AG10803 (cell line): ENCODE measurements around the gene TMEM125.

ENCODE experiments used
- DNase-seq: peaks from one replicate; pipeline ENCODE4 v3.0.0; 2010; ENCODE audit warnings: low read depth
- H3K4me3 ChIP-seq: 2 replicates; pipeline ENCODE4 v1.5.1; 2011; ENCODE audit warnings: mild to moderate bottlenecking, low read length, control low read depth
- TF ChIP-seq, protein P1 (sequence below): conservative IDR thresholded peaks from 2 replicates; pipeline ENCODE4 v1.5.1; 2011; ENCODE audit warnings: mild to moderate bottlenecking, low read length, control low read depth, inconsistent platforms

TMEM125 gene

DNA sequence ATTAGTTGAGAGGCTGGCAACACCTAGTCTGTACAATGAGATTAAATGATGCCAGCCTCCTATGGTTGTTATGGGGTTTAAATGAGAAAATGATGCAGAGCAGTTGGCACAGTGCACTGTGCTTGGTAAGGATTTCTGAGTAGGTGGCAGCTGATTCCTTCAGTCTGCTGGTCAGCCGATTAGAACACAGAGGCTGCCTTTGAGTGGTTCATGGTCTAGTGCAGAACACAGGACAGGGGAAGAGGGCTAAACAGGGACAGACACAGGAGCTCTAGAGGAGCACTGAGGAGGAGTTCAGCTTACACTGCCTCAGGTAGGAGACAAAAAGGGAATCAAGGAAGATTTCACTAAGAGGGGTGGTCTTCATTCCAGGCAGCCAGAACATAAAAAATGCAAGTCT, 32.4 kb downstream of the TMEM125 start:
- no peak overlapping the region for H3K4me3 ChIP-seq
- no peak for DNase-seq
- TF ChIP-seq, protein P1, sequence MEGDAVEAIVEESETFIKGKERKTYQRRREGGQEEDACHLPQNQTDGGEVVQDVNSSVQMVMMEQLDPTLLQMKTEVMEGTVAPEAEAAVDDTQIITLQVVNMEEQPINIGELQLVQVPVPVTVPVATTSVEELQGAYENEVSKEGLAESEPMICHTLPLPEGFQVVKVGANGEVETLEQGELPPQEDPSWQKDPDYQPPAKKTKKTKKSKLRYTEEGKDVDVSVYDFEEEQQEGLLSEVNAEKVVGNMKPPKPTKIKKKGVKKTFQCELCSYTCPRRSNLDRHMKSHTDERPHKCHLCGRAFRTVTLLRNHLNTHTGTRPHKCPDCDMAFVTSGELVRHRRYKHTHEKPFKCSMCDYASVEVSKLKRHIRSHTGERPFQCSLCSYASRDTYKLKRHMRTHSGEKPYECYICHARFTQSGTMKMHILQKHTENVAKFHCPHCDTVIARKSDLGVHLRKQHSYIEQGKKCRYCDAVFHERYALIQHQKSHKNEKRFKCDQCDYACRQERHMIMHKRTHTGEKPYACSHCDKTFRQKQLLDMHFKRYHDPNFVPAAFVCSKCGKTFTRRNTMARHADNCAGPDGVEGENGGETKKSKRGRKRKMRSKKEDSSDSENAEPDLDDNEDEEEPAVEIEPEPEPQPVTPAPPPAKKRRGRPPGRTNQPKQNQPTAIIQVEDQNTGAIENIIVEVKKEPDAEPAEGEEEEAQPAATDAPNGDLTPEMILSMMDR: no peak

DNA sequence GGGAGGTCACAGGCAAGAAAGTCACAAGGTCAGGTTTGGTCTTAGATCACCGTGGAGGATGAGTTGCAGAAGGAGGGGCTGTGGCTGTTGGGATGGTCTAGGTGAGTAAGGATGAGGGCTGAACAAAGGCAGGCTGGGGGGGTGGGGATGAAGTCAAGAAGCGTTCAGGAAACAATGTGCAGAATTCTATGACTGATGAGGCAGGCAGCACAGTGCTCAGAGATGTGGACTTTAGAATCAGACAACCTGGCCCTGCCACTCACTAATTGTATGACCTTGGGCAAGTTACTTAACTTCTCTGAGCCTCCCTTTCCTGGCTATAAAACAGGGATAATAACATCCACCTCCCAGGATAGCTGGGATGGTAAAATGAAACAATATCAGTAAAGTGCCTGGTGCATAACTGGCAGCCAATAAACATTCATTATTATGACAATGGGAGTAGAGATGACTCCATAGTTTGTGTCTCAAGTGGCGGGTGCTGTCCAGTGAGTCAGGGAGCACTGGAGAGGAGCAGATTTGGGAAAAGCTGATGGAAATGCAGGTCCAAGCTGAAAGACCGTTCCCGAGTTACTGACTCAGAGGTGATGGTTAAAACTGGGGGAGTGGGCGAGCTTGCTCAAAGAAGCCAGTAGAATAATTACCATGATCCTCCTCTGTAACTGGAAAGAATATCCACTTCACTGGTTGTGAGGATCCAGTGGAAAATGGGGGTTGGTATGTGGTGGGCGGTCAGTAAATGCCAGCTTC, 33.1 kb downstream of the TMEM125 start:
- TF ChIP-seq, protein P1: no peak

DNA sequence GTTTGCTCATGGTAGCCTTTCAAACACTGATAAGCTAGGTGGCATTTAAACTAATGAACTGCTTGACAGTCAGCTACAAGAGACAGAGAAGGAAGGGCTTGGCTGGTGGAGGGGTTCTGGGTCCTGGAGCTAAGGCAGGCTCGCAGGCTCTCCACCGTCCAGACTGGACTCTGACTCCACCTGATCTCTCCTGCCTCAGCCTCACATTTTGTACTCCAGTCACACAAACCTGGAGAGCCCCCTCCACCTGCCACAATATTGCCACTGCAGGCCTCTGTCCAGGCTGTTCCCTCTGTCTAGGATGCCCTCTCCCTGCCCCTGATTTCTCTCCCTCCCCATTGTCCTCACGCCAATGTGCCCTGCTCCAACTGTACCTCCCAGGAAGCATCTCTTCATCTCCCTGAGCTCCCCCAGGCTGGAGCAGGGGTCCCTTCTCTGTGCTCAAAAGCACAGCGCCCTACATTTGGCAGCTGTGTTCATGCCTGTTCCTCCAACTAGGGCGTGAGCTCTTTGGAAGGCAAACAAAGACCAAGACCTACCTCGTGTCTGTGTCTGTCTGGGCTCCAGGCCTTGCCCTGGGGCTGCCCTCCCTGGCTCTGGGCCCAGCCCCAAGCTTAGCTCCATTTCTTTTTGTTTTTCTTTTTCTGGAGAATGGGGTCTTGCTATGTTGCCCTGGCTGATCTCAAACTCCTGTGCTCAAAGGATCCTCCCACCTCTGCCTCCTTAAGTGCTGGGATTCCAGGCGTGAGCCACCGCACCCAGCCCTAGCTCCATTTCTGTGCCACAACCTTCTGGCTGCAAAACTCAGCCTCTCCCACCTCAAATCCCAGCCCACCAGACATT, 33.9 kb downstream of the TMEM125 start:
- TF ChIP-seq, protein P1: no peak
- DNase-seq: no peak
- no peak overlapping the region for H3K4me3 ChIP-seq

More for the DNA sequence above, 33.1 kb downstream of the TMEM125 start:
- H3K4me3 ChIP-seq: no peak overlapping the region
- DNase-seq: no peak

DNA sequence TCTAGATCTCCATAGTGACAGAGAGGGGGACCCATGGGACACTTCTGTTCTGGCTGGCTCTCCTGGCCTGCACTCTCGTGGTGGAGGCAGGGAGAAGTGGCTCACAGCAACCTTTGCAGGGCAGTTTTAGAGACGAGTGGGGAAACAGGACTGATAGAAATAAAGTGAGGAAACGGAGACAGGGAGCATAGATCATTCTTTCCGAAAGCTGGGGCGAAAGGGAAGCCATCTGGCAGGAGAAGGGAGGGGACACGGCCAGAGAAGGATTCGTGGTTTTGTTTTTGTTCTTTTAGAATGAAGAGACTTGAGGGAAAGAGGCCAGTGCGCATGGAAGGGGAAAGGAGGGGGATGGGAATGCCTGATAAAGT, 34.5 kb downstream of the TMEM125 start:
- TF ChIP-seq, protein P1: no peak

DNA sequence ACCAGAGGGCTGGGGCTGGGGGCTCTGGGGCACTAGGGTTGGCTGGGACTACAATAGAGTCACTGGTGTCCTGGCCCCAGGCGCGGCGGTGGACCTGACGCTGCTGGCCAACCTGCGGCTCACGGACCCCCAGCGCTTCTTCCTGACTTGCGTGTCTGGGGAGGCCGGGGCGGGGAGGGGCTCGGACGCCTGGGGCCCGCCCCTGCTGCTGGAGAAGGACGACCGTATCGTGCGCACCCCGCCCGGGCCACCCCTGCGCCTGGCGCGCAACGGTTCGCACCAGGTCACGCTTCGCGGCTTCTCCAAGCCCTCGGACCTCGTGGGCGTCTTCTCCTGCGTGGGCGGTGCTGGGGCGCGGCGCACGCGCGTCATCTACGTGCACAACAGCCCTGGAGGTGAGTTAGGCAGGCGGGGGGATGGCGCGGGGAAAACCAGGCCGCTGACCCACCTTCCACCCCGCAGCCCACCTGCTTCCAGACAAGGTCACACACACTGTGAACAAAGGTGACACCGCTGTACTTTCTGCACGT, 35.1 kb downstream of the TMEM125 start:
- TF ChIP-seq, protein P1: no peak
- no peak overlapping the region for H3K4me3 ChIP-seq
- no peak for DNase-seq

More for the DNA sequence above, 34.5 kb downstream of the TMEM125 start:
- no peak overlapping the region for H3K4me3 ChIP-seq
- DNase-seq: no peak

DNA sequence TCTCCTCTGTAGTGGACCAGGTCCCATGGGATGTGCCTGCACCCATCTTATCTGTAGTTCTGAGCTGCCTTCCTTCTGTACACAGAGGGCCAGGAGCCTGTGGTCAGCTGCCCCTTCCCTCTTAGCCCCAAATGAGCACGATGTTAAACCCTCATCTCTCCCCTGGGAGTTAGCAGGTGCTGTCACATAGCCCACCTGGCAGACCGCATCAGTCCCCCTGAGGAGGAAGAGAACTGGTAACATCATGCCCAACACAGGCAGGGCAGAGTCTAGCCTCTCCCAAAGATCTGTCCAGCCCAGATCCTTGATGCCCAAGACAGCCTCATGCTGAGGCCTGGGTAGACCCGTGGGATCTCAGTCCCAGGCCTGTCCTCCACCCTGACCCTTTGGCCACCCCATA, 35.7 kb downstream of the TMEM125 start:
- TF ChIP-seq, protein P1: no peak
- DNase-seq: no peak
- no peak overlapping the region for H3K4me3 ChIP-seq
